Natural killer cell treated with Interleukin-12 subunit alpha and Interleukin-12 subunit beta and Interleukin-15 and Interleukin-18, amount 100 ng/mL, for 72 hours (primary cell): ENCODE measurements around the gene LRRC42. TPM values are rescaled to one million over a fixed set of nuclear protein-coding genes. Genes with fewer than 3 reads are reported as not detected.

ENCODE experiments used
- ATAC-seq, 2 donors: fragments of 150-1000 bp; cut with Tn5 transposase in 1 of 2; sonication (Bioruptor Pico), chemical (Tn5 transposase) in 1 of 2; 2 replicates each; pipeline ENCODE4 v1.10.0; 2021
- DNase-seq: peaks from one replicate; pipeline ENCODE4 v3.0.0; 2022; ENCODE audit warnings: low spot score
- H3K27ac Mint-ChIP-seq, 2 donors: 1 replicate in 1 of 2; 2 replicates in 1 of 2; pipeline ENCODE4 v1.8.0; 2022; ENCODE audit warnings: mixed read lengths in 2 of 2, mild to moderate bottlenecking in 1 of 2, moderate library complexity in 1 of 2
- H3K27me3 Mint-ChIP-seq, 2 donors: 1 replicate in 1 of 2; 2 replicates in 1 of 2; pipeline ENCODE4 v1.8.0; 2022; ENCODE audit warnings: mixed read lengths in 2 of 2
- H3K36me3 Mint-ChIP-seq: one replicate; pipeline ENCODE4 v1.8.0; 2022; ENCODE audit warnings: mixed read lengths
- H3K4me1 Mint-ChIP-seq, 2 donors: 1 replicate in 1 of 2; 2 replicates in 1 of 2; pipeline ENCODE4 v1.8.0; 2022; ENCODE audit warnings: low read depth in 2 of 2, mixed read lengths in 2 of 2, mild to moderate bottlenecking in 1 of 2
- H3K4me3 Mint-ChIP-seq: one replicate; pipeline ENCODE4 v1.8.0; 2022; ENCODE audit warnings: mixed read lengths
- H3K9me3 Mint-ChIP-seq: 2 replicates; pipeline ENCODE4 v1.8.0; 2022; ENCODE audit warnings: mixed read lengths
- total RNA-seq, 2 donors: library from RNA; stranded (reverse); gene quantifications; one replicate each; pipeline ENCODE4 v1.2.3, GENCODE V29; 2022

The LRRC42 gene
- total RNA-seq, 2 donors from 2014 or later, result 19.2 to 21.8 TPM

DNA sequence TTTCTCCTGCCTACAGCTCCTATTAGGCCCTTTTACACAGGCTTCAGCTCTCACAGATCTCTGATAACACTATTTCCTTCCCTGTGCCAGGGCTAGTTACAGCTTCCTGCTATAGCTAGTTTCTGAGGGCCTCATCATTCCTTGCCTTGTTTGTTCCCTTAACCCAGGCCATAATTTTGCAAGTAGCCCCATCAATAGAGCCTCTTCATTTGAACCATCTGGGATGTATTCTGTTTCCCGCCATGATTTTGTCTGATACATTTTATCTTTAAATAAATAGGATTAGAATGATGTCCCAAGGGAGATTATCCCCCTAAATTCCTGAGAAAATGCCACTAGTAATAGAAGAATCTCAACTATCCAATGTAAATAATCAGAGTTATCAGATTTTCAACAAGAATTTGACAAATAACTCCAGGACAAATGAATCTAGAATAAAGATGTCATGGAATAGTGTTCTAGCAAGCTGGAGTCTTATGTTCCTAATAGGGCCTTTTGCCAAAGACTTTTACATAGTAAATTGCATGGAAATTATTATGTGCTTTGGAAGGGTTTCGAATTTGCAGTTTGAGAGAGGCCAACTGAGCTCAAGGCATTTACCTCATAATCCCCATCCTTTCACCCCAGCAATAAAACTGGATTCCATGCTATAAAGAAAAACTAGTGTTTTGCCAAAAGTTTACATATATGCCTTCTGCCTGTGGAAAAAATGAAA, 16.7 kb upstream of the LRRC42 start:
- no peaks in the 10 kb centered on the region for H3K9me3 Mint-ChIP-seq

DNA sequence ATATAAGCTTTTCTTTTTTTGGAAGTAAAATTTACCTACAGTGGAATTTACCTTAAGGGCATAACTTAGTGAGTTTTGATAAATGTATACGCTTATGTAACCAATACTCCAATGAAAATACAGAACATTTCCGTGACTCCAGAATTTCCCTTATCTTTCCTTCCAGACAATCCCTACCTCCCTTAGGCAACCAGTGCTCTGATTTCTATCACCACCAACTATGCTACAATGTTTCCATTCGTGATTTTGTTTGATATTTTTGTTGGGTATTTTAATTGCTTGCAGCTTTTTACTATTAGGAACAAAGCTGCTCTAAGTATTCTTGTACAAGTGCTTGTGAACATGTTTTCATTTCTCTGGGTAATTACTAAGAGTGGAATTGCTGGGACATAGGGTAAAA, 15.2 kb upstream of the LRRC42 start:
- H3K36me3 Mint-ChIP-seq, result peaks cover 46% of the 10 kb centered on the region
- H3K4me3 Mint-ChIP-seq, result no peak overlapping the region
- no peaks in the 10 kb centered on the region for H3K9me3 Mint-ChIP-seq
- ATAC-seq, result no peak
- no peak for DNase-seq
- no peak overlapping the region for H3K27ac Mint-ChIP-seq
- peaks cover 5 to 10% of the 10 kb centered on the region in 2 donors for H3K4me1 Mint-ChIP-seq
- no peaks in the 10 kb centered on the region for H3K27me3 Mint-ChIP-seq

More for the DNA sequence above, 16.7 kb upstream of the LRRC42 start:
- H3K36me3 Mint-ChIP-seq, result peaks cover 36% of the 10 kb centered on the region
- H3K4me1 Mint-ChIP-seq, result peaks cover 10% of the 10 kb centered on the region in 2 donors
- ATAC-seq, result no peak
- no peaks in the 10 kb centered on the region for H3K27me3 Mint-ChIP-seq
- no peak for DNase-seq
- H3K27ac Mint-ChIP-seq, result peak overlapping the region in 1 of 2 donors; percentile 55
- H3K4me3 Mint-ChIP-seq, result no peak overlapping the region

DNA sequence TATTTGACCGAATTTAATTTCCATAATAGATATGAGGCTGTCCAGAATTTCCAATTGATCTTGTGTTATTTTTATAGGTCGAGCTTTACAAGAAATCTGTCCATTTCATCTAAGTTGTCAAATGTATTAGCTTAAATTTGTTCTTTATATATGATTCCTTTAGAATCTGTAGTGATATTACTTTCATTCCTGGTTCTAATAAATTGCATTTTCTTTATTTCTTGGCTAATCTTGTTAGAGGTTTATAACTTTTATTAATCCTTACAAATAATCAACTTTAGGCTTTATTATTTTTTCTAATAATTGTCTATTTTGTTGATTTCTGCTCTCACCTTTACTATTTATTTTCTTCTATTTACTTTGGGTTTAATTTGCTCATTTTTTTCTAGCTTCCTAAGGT, 14.6 kb upstream of the LRRC42 start:
- DNase-seq (no peak), ATAC-seq (no peak)
- Mint-ChIP-seq H3K9me3 (no peaks in the 10 kb centered on the region), H3K4me3 (no peak overlapping the region), H3K36me3 (peaks cover 47% of the 10 kb centered on the region), H3K4me1 (peaks cover 5 to 10% of the 10 kb centered on the region in 2 donors), H3K27ac (no peak overlapping the region), H3K27me3 (no peaks in the 10 kb centered on the region)

DNA sequence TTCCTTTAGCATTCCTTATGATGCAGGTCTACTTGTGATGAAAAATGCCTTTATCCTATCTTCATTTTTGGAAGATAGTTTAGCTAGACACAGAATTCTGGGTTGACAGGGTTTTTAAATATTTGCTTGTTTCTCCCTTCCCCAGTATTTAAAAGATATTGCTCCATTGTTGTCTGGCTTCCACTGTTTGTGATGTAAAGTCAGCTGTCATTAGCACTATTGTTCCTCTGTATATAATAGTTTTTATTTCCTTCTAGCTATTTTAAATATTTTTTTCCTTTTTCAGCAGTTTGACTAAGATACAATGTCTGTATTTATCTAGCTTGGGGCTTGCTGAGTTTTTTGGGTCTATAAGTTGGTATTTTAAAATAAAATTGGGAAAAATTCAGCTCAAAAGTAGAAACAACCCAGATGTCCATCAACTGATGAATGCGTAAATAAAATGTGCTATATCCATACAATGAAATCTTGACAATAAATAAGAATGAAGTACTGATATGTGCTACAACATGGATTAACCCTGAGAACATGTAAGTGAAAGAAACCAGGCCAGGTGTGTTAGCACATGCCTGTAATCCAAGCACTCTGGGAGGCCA, 11.9 kb upstream of the LRRC42 start:
- Mint-ChIP-seq H3K4me1 (peaks cover 18% of the 10 kb centered on the region in 2 donors), H3K36me3 (peaks cover 48% of the 10 kb centered on the region), H3K9me3 (no peaks in the 10 kb centered on the region), H3K27ac (no peak overlapping the region), H3K27me3 (no peaks in the 10 kb centered on the region), H3K4me3 (no peak overlapping the region)
- ATAC-seq (no peak), DNase-seq (no peak)

DNA sequence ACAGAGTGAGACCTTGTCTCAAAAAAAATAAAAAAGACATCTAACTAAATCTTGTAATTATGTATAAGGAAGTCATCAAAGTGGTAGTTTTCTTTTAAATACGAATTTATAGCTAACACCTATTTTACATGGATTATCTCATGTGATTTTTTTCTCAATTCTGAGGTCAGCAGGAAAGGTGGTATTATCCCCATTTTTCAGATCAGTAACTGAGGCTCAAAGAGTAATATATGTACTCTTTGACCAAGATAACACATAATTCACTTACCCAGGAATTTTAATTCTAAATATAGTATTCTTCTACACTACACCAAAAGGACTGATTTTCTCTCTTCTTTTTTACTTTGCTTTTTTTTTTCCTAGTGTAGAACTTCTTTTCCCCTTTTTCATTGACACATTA, 9.7 kb upstream of the LRRC42 start:
- no peaks in the 10 kb centered on the region for H3K9me3 Mint-ChIP-seq
- peaks cover 20 to 25% of the 10 kb centered on the region in 2 donors for H3K4me1 Mint-ChIP-seq

DNA sequence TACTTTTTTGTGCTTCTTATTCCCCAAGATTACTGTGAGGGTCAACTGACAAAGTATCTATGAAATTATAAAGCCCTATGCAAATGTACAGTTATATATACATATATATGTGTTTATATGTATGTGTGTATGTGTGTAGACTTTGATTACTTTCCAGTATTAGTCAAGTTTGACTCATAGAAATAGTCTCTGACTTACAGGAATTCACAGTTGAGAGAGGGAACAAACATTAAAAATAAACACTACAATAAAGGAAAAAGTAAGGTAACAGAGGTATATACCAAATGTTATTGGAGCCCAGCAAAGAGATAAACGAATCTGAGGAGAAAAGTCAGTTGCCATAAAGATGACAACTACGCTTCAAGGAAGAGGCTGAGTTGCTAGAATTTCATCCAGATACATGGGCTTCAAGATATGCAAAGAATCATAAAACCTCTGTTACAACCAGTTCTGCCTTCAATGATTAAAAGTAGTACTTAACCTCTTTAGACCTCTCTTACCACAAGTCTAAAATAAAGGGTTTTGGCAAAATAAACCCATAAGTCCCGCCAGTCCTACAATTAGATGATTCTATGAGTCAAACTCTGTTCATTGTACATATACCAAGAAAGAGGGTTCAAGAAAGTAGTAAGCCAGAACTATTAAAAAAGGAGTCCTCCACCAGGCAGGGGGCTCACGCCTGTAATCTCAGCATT, 7.9 kb upstream of the LRRC42 start:
- ATAC-seq (no peak), DNase-seq (no peak)
- peak overlapping the region; percentile 46 for H3K4me3 Mint-ChIP-seq
- peak overlapping the region; percentile 23 to 47 for H3K27ac Mint-ChIP-seq
- H3K36me3 Mint-ChIP-seq, result peaks cover 48% of the 10 kb centered on the region
- H3K27me3 Mint-ChIP-seq, result no peaks in the 10 kb centered on the region
- H3K9me3 Mint-ChIP-seq, result no peaks in the 10 kb centered on the region
- peaks cover 30 to 35% of the 10 kb centered on the region in 2 donors for H3K4me1 Mint-ChIP-seq

More for the DNA sequence above, 9.7 kb upstream of the LRRC42 start:
- ATAC-seq, result no peak
- no peak overlapping the region for H3K4me3 Mint-ChIP-seq
- DNase-seq, result no peak
- no peak overlapping the region for H3K27ac Mint-ChIP-seq
- H3K36me3 Mint-ChIP-seq, result peaks cover 45% of the 10 kb centered on the region
- no peaks in the 10 kb centered on the region for H3K27me3 Mint-ChIP-seq

DNA sequence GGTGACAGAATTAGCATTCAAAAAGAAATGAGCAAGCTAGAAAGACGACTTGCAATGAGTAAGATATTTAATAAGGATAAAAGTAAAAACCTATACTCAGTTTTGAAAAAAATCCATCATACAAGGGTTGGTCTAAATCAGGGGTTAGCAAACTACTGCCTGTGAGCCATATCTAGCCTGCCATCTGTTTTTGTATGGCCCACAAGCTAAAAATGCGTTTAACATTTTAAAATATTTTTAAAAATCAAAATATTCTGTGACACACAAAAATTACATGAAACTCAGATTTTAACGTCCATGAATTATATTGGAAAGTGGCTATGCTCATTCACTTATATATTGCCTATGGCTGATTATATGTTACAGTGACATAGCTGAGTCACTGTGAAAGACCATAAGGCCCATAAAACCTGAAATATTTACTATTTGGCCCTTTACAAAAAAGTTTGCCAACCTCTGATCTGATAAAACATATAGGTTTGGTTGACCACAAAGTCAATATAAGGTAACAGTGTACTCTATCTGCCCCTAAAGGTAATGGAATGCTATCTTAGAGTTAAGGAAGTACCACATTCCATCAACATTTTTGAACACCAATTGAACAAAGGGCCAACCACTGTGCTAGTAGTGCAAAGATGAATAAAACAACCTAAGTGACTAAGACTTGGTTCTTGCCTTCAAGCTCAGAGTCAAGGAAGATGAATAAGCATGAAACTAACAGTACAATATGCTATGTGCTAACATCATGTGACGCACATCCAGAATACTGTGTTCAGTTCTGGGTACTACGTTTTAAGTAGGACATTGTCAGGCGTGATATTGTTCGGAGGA, 3.8 kb upstream of the LRRC42 start:
- Mint-ChIP-seq H3K9me3 (no peaks in the 10 kb centered on the region), H3K36me3 (peaks cover 22% of the 10 kb centered on the region), H3K4me3 (peak overlapping the region; percentile 93), H3K27me3 (no peaks in the 10 kb centered on the region), H3K27ac (peak overlapping the region; percentile 92 to 99), H3K4me1 (peaks cover 49 to 64% of the 10 kb centered on the region in 2 donors)
- ATAC-seq (peak; percentile 3 to 39), DNase-seq (no peak)

DNA sequence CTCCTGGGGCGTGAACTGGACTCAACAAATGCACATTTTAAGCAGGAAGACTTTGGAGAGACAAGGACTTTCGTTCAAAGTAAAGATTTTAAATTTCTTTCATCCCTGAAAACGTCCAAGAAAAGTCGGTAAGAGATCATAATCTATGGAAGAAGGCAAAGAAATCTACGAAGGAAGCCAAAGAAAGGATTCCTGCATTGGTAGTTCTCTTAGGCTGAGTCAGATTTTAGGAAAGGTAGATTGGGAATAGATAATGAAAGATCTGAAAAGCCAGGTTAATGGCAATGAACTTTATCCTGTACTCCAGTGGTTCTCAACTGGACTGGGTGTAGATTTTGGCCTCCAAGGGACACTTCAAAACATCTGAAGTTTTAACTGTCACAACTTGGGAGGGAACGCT, 3.1 kb upstream of the LRRC42 start:
- ATAC-seq, result no peak
- H3K9me3 Mint-ChIP-seq, result no peaks in the 10 kb centered on the region
- peak overlapping the region; percentile 93 for H3K4me3 Mint-ChIP-seq
- no peaks in the 10 kb centered on the region for H3K27me3 Mint-ChIP-seq
- DNase-seq, result no peak
- peaks cover 15% of the 10 kb centered on the region for H3K36me3 Mint-ChIP-seq
- H3K4me1 Mint-ChIP-seq, result peaks cover 49 to 62% of the 10 kb centered on the region in 2 donors
- peak overlapping the region; percentile 92 to 99 for H3K27ac Mint-ChIP-seq

DNA sequence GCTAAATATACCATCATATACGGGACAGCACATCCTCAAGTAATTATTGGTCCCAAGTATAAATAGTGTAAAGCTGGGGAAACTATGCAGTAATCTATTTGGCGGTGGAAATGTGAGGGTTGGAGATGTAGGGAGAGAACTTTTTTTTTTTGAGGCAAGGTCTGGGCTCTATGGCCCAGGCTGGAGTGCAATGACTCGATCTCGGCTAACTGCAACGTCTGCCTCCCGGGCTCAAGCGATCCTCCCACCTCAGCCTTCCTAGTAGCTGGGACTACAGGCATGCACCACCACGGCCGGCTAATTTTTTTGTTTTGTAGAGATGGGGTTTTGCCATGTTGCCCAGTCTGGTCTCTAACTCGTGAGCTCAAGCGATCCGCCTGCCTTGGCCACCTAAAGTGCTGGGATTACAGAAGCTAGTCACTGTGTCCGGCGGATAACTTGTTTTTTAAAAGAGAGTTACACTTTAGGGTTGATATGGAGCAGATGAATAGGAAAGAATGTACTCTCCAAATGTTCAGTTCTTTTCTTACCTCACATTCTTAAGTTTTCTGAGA, 2.6 kb upstream of the LRRC42 start:
- Mint-ChIP-seq H3K27ac (peak overlapping the region; percentile 92 to 99), H3K27me3 (no peaks in the 10 kb centered on the region), H3K9me3 (no peaks in the 10 kb centered on the region), H3K4me3 (peak overlapping the region; percentile 93), H3K36me3 (peaks cover 10% of the 10 kb centered on the region), H3K4me1 (peaks cover 49 to 63% of the 10 kb centered on the region in 2 donors)
- no peak for DNase-seq
- ATAC-seq, result no peak

DNA sequence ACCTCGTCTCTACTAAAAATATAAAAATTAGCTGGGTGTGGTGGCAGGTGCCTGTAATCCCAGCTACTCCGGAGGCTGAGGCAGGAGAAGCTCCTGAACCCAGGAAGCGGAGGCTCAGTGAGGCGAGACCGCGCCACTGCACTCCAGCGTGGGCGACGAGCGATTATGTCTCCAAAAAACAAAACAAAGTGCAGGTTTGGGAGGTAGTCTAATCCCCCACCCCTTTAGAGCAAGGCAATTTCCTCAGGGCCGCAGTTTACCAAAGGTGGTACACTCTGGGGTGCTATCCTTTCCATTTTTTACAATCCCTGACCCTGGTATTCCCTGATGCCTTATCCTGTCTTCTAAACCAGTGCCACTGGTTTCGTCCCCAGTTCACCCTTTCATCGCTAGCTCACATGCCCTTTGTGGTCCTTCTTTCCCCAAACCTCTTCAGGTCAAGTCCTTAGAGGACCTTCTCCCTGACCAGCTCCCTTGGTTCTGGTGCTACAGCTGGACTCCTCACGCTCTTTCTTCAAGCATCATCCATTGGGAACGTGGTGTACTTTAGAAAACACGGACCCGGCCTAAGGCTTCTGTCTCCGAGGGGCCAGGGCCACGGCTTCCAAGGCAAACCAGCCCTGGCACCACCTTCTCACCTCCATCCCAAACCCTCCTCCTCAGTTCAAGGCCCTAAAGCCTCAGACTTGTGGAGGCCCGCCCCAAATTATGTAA, 1.5 kb upstream of the LRRC42 start:
- Mint-ChIP-seq H3K4me1 (peaks cover 50 to 63% of the 10 kb centered on the region in 2 donors), H3K9me3 (no peaks in the 10 kb centered on the region), H3K4me3 (peak overlapping the region; percentile 93), H3K27ac (peak overlapping the region; percentile 92 to 99), H3K36me3 (peaks cover 10% of the 10 kb centered on the region), H3K27me3 (no peaks in the 10 kb centered on the region)
- ATAC-seq (no peak), DNase-seq (no peak)

DNA sequence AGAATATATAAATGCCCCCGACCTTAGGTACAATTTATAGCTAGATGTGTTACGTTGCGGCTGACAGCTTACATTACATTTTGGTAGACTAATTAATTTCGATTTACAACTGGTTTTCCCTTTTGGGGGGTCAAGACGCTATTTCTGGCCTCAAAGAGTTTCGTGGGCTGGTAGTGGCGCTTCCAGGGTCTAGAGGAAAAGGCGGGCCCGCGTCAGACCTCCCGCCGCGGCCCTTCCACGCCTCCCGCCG, 1.0 kb upstream of the LRRC42 start:
- peaks cover 52 to 63% of the 10 kb centered on the region in 2 donors for H3K4me1 Mint-ChIP-seq
- no peaks in the 10 kb centered on the region for H3K9me3 Mint-ChIP-seq
- H3K4me3 Mint-ChIP-seq, result peak overlapping the region; percentile 93
- H3K27me3 Mint-ChIP-seq, result no peaks in the 10 kb centered on the region
- H3K36me3 Mint-ChIP-seq, result peaks cover 8% of the 10 kb centered on the region
- peak overlapping the region; percentile 92 to 99 for H3K27ac Mint-ChIP-seq
- no peak for ATAC-seq
- no peak for DNase-seq

DNA sequence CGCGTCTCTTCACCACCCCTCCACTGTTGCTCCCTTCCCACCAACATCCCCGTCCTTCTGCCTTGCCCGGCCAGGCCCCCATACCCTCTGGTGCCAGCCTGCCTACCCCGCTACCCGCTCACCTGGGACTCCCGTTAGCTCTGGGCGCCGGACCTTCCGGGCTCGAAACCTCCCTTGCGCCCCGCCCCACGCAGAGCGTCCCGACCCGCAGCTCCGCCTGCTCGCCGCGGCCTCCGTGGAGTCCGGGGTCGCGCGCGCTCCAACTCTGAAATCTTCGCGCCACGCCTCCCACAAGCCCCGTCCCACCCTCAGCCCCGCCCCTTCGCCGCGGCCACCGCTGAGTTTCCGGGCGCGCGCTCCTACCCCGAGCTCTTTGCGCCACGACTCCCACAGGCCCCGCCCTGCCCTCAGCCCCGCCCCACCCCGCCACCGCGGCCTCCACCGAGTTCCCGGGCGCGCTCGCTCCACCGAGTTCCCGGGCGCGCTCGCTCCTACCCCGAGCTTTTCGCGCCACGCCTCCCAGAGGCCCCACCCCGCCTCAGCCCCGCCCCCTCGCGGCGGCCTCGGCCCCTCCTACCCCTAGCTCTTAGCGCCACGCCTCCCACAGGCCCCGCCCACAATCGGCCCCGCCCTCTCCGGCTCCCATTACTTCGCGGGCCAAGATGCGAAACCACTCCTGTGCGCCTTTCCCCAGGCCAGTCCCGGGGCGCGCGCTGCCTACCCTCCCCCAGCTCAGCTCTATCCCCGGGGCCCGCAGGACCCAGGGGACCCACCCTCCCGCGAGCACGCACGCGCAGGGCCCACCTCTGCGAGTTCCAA, 508 bp upstream of the LRRC42 start, which contains the start of gene IFT25:
TSS of gene IFT25 (minus strand) at position 267 of the 819 bp plus-strand sequence. CDS start 5,617 bp downstream, outside the sequence.
- Mint-ChIP-seq H3K27me3 (no peaks in the 10 kb centered on the region), H3K4me3 (peak within 1 kb of the TSS; percentile 93)

More for the DNA sequence above, 508 bp upstream of the LRRC42 start, which contains the start of gene IFT25:
- ATAC-seq (peak; percentile 90 to 92), DNase-seq (peak; percentile 98)
- H3K4me1 Mint-ChIP-seq, result peaks cover 50 to 60% of the 10 kb centered on the region in 2 donors
- H3K36me3 Mint-ChIP-seq, result peaks cover 6% of the 10 kb centered on the region
- H3K27ac Mint-ChIP-seq, result peak within 1 kb of the TSS; percentile 92 to 99
- H3K9me3 Mint-ChIP-seq, result no peaks in the 10 kb centered on the region
